Tibial nerve (tissue), 4 donors: ENCODE results near the gene GSTA4.

Experiments used
- CTCF ChIP-seq, 5 experiments: fragments of 200-600 bp in 3 of 5; fragments of 450-650 bp in 2 of 5; sonication (generic) in 3 of 5; IDR thresholded peaks; one replicate each; pipeline ENCODE4 v1.5.1; 2016 to 2019; ENCODE audit warnings: antibody characterized with exemption in 5 of 5, mild to moderate bottlenecking in 3 of 5, moderate library complexity in 2 of 5
- EP300 ChIP-seq, 2 donors: sonication (generic); formaldehyde crosslinking; IDR thresholded peaks; one replicate each; pipeline ENCODE4 v1.6.1; 2017; ENCODE audit warnings: antibody characterized with exemption in 2 of 2, mild to moderate bottlenecking in 1 of 2
- POLR2A ChIP-seq, 2 donors: fragments of 450-650 bp; IDR thresholded peaks; one replicate each; pipeline ENCODE4 v1.6.1; 2017; ENCODE audit warnings: antibody characterized with exemption in 2 of 2, mild to moderate bottlenecking in 2 of 2, moderate library complexity in 2 of 2

GRCh38 chr6:53014063-53014462 lies 19.0 kb upstream of the GSTA4 start:
- no peak for TF ChIP-seq EP300 (IDR thresholded peaks at IDR 0.05)
- TF ChIP-seq CTCF (IDR thresholded peaks at IDR 0.05), result no peak
- TF ChIP-seq POLR2A (IDR thresholded peaks at IDR 0.05), result no peak
